G401.6 (cell line): ENCODE data around the gene CCDC3.
"Not testable (repeated sequence)": the region's sequence is repeated elsewhere in the genome, so short reads cannot be mapped to it uniquely, and the experiment has no call there.

Experiments used
- FAIRE-seq: peaks from 2 replicates; lab custom pipeline; 2012; peaks lifted over from hg19 to GRCh38; lab: Jason Lieb, UNC

Gene CCDC3

GRCh38 chr10:12887780-12888179 is 113.7 kb downstream of the CCDC3 start:
- no peak for FAIRE-seq

GRCh38 chr10:12884851-12885250 is 116.7 kb downstream of the CCDC3 start:
- FAIRE-seq, result no peak

GRCh38 chr10:12880423-12880822 is 121.1 kb downstream of the CCDC3 start:
- no peak for FAIRE-seq

- FAIRE-seq, result no peak
Observed at GRCh38 chr10:12877150-12877549, 124.4 kb downstream of the CCDC3 start.

GRCh38 chr10:12876266-12876665 is 125.2 kb downstream of the CCDC3 start:
- FAIRE-seq, result no peak

- no peak for FAIRE-seq
Observed at GRCh38 chr10:12875100-12875499, 126.4 kb downstream of the CCDC3 start.

GRCh38 chr10:12874501-12874900 is 127.0 kb downstream of the CCDC3 start:
- FAIRE-seq, result no peak

- no peak for FAIRE-seq
Observed at GRCh38 chr10:12873172-12873571, 128.3 kb downstream of the CCDC3 start.

- no peak for FAIRE-seq
Observed at GRCh38 chr10:12872577-12872976, 128.9 kb downstream of the CCDC3 start.

GRCh38 chr10:12869427-12869826 is 132.1 kb downstream of the CCDC3 start:
- no peak for FAIRE-seq

- no peak for FAIRE-seq
Observed at GRCh38 chr10:12868229-12868628, 133.3 kb downstream of the CCDC3 start.

- FAIRE-seq, result not testable (repeated sequence)
Observed at GRCh38 chr10:12865515-12865914, 136.0 kb downstream of the CCDC3 start.

GRCh38 chr10:12862459-12862858 is 139.1 kb downstream of the CCDC3 start:
- no peak for FAIRE-seq

- no peak for FAIRE-seq
Observed at GRCh38 chr10:12854988-12855387, 146.5 kb downstream of the CCDC3 start.

- FAIRE-seq, result no peak
Observed at GRCh38 chr10:12852687-12853086, 148.8 kb downstream of the CCDC3 start.

GRCh38 chr10:12849319-12850181 is 152.0 kb downstream of the CCDC3 start:
- FAIRE-seq, result no peak

GRCh38 chr10:12848439-12849173 is 152.9 kb downstream of the CCDC3 start:
- no peak for FAIRE-seq

GRCh38 chr10:12847361-12847975 is 154.0 kb downstream of the CCDC3 start:
- no peak for FAIRE-seq

- no peak for FAIRE-seq
Observed at GRCh38 chr10:12846718-12847117, 154.8 kb downstream of the CCDC3 start.
